HG03039 (cell line): ENCODE results near the gene ATP6V1B1.
"Not testable (repeated sequence)": the region's sequence is repeated elsewhere in the genome, so short reads cannot be mapped to it uniquely, and the experiment has no call there.

Experiments used
- ATAC-seq: cut with Tn5 transposase; IDR thresholded peaks from one replicate; pipeline ENCODE4 v1.9.1; 2021; ENCODE audit warnings: mild to moderate bottlenecking, moderate library complexity; ENCODE audit not compliant: unreplicated experiment

The ATP6V1B1 gene

GRCh38 chr2:71005271-71006202 lies 69.8 kb downstream of the ATP6V1B1 start:
- no peak for ATAC-seq

DNA sequence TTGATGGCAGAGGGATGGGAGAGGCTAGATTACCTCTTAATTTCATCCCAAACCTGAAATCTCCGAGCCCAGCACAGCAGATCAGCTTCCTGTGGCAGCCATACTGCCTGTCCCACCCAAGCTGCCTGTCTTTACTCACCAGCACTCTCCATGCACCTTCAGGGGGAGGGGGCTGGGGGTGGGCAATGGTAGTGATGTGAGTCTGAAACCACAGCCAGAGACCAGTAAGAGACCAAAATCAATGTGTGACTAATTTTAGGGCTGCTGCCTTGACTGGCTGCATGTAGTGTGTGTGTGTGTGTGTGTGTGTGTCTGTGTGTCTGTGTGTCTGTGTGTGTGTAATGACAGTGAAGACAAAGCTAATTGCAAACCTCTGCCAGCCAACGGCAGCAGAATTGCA lies 70.6 kb downstream of the ATP6V1B1 start:
- ATAC-seq = no peak

DNA sequence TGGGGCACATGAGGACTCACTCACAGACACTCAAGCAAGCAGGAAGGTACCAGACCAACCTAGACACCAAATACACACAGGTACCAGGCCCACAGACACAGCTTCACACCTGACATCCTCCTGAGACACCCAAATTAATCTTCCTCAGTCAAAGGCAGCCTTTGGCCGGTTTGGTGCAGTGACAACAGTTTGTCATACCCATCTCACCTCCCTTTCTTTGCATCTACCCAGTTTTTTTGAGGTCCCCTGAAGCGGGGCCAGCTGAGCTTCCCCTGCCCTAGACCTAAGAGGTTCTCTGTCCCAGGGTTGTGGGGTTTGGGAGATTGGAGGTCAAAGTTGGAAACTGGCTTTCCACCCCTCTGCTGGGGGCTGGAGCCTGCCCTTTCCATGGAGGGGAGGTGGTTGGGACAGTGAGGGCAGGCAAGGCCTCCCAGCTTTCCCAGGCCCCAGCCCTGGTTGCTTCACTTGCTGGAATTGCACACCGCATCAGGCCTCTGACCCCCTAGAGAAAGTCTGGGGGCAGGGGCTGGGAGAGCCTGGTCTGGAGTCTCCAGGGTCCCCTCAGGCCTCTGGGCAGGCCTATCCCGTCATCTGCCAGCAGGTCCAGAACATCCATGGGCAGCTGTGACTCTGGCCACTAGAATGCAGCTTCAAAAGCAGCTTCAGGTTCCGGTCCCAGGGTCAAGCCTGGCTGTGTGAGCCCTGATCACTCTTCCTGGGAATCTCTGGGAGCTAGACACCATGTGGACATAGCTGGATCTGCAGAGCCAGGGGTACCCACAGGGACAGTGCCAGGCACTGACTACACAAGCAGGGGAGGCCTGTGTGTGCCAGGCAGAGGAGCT lies 71.5 kb downstream of the ATP6V1B1 start:
- ATAC-seq = no peak

DNA sequence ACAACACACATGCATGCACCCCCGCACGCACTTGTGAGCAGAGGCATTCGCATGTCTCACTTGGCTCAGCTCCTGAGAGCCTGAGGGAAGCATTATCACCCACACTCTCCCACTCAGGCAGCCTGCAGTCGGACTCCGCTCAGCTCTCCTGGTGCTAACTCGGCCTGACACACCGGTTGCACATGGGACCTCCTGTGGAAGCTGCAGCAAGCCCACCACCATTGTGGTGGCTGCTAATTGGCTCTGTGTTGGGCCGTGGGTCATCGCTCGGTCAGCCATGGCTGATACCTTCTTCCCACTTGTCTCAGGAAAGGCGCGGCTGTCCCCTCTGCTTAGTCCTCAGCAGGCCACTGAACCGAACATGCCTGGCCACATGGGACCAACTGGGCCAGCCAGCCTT lies 72.6 kb downstream of the ATP6V1B1 start:
- ATAC-seq = no peak

GRCh38 chr2:71011786-71012185 lies 76.1 kb downstream of the ATP6V1B1 start:
- ATAC-seq = not testable (repeated sequence)
